ENCODE data around the gene GUCY1A2. TPM values are rescaled to one million over a fixed set of nuclear protein-coding genes. Genes with fewer than 3 reads are reported as not detected.

GUCY1A2 gene
- total RNA-seq, 1 donor, result 0.43 TPM

GRCh38 chr11:106988151-106989077, 29.9 kb downstream of the GUCY1A2 start:
- H3K4me3 ChIP-seq (ENCODE audit: low read depth, low read length), result no peak overlapping the region
- peak; percentile 88 for DNase-seq (ENCODE audit: low read depth)
- TF ChIP-seq, protein P1, sequence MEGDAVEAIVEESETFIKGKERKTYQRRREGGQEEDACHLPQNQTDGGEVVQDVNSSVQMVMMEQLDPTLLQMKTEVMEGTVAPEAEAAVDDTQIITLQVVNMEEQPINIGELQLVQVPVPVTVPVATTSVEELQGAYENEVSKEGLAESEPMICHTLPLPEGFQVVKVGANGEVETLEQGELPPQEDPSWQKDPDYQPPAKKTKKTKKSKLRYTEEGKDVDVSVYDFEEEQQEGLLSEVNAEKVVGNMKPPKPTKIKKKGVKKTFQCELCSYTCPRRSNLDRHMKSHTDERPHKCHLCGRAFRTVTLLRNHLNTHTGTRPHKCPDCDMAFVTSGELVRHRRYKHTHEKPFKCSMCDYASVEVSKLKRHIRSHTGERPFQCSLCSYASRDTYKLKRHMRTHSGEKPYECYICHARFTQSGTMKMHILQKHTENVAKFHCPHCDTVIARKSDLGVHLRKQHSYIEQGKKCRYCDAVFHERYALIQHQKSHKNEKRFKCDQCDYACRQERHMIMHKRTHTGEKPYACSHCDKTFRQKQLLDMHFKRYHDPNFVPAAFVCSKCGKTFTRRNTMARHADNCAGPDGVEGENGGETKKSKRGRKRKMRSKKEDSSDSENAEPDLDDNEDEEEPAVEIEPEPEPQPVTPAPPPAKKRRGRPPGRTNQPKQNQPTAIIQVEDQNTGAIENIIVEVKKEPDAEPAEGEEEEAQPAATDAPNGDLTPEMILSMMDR (IDR thresholded peaks at IDR 0.05; ENCODE audit: insufficient read depth, low read depth, low read length), result no peak

GRCh38 chr11:106986673-106987072, 31.6 kb downstream of the GUCY1A2 start:
- DNase-seq (ENCODE audit: low read depth), result no peak
- no peak overlapping the region for H3K4me3 ChIP-seq (ENCODE audit: low read depth, low read length)
- TF ChIP-seq, protein P1 (IDR thresholded peaks at IDR 0.05; ENCODE audit: insufficient read depth, low read depth, low read length), result no peak

DNA sequence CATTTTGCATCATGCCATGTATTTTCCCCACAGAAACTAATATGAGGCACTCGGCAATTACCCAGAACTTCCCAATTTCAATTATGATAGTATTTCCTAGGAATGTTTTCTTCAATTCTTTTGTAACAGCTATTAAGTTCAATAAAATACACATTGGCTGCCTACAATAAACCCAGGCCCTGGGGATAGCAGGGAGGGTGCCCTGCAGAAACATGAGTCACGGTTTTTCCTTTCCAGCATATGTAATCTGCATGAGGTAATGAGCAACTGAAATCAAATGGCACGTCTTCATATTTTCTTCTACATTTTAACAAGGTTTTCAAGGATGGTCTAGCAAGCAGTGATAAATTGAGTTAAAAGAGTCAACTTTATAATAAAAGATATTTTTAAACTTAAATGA, 32.0 kb downstream of the GUCY1A2 start:
- DNase-seq (ENCODE audit: low read depth), result peak; percentile 42
- TF ChIP-seq, protein P1 (IDR thresholded peaks at IDR 0.05; ENCODE audit: insufficient read depth, low read depth, low read length), result no peak
- no peak overlapping the region for H3K4me3 ChIP-seq (ENCODE audit: low read depth, low read length)

DNA sequence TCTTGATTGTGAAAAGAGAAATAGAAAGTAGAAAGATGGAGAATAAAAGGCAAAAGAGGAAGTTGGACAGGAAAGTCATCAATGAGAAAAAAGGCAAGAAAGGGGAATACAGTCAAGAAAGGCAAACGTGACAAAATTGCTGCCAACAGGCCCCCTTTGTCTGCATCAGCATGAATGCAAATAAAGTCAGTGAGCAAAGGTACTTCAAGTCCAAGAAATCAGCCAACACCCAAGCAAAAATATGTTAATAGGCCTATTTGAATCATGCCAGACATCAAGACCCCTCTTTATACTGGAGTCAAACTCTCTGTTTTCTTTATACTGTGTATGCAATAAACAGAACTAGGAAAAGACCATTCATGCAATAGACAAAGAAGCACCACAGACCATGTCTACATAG, 34.3 kb downstream of the GUCY1A2 start:
- no peak for DNase-seq (ENCODE audit: low read depth)
- no peak overlapping the region for H3K4me3 ChIP-seq (ENCODE audit: low read depth, low read length)
- TF ChIP-seq, protein P1 (IDR thresholded peaks at IDR 0.05; ENCODE audit: insufficient read depth, low read depth, low read length), result no peak

- no peak overlapping the region for H3K4me3 ChIP-seq (ENCODE audit: low read depth, low read length)
- TF ChIP-seq, protein P1 (IDR thresholded peaks at IDR 0.05; ENCODE audit: insufficient read depth, low read depth, low read length), result no peak
- no peak for DNase-seq (ENCODE audit: low read depth)
Observed at GRCh38 chr11:106983261-106983660, 35.0 kb downstream of the GUCY1A2 start.

- H3K4me3 ChIP-seq (ENCODE audit: low read depth, low read length), result no peak overlapping the region
- TF ChIP-seq, protein P1 (IDR thresholded peaks at IDR 0.05; ENCODE audit: insufficient read depth, low read depth, low read length), result no peak
- no peak for DNase-seq (ENCODE audit: low read depth)
Observed at GRCh38 chr11:106974831-106975230, 43.4 kb downstream of the GUCY1A2 start.
